Upper lobe of left lung (tissue), 6 donors: Measurements from ENCODE around the gene FOXO1. TPM values are rescaled to one million over a fixed set of nuclear protein-coding genes. Genes with fewer than 3 reads are reported as not detected.

Experiments
- ATAC-seq, 2 donors: fragments of 200-7000 bp; cut with Tn5 transposase; one replicate each; pipeline ENCODE4 v1.9.1; 2022; ENCODE audit warnings: mild to moderate bottlenecking in 2 of 2, moderate library complexity in 2 of 2; ENCODE audit not compliant: low FRiP score in 2 of 2
- DNase-seq, 2 donors: peaks; one replicate each; pipeline ENCODE4 v3.0.0-alpha.2; 2019 to 2020
- H3K27ac ChIP-seq, 4 donors: fragments of 200-600 bp; sonication (generic); one replicate each; pipeline ENCODE4 v1.5.1; 2016 to 2019
- H3K27me3 ChIP-seq, 4 donors: fragments of 200-600 bp; sonication (generic); one replicate each; pipeline ENCODE4 v1.5.1; 2017 to 2019
- H3K36me3 ChIP-seq, 4 donors: fragments of 200-600 bp; sonication (generic); one replicate each; pipeline ENCODE4 v1.5.1; 2016 to 2019
- H3K4me1 ChIP-seq, 4 donors: fragments of 200-600 bp; sonication (generic); one replicate each; pipeline ENCODE4 v1.5.1; 2018 to 2019
- H3K4me3 ChIP-seq, 4 donors: fragments of 200-600 bp; sonication (generic); one replicate each; pipeline ENCODE4 v1.5.1; 2017 to 2019; ENCODE audit warnings: mild to moderate bottlenecking in 2 of 4, moderate library complexity in 1 of 4
- H3K9me3 ChIP-seq, 4 donors: fragments of 200-600 bp; sonication (generic); one replicate each; pipeline ENCODE4 v1.5.1; 2018 to 2019
- EP300 ChIP-seq, 4 donors: sonication (generic); formaldehyde crosslinking; IDR thresholded peaks; one replicate each; pipeline ENCODE4 v1.5.1; 2017; ENCODE audit warnings: antibody characterized with exemption in 4 of 4, control low read depth in 2 of 4
- POLR2A ChIP-seq, 4 donors: fragments of 450-650 bp; IDR thresholded peaks; one replicate each; pipeline ENCODE4 v1.5.1; 2016 to 2017; ENCODE audit warnings: antibody characterized with exemption in 4 of 4, mild to moderate bottlenecking in 2 of 4
- POLR2AphosphoS5 ChIP-seq, 2 donors: sonication (generic); formaldehyde crosslinking; IDR thresholded peaks; one replicate each; pipeline ENCODE4 v1.5.1; 2017; ENCODE audit warnings: antibody characterized with exemption in 2 of 2
- WGBS, 2 donors: methylation state at CpG; one replicate each; pipeline ENCODE4 v1.1.5; 2017 to 2018; 5-methylcytosine and 5-hydroxymethylcytosine counted together
- total RNA-seq, 6 donors: library from RNA; depleted of rRNA in 4 of 6; stranded (reverse); fragments of >200 nt in 4 of 6; gene quantifications; one replicate each; pipeline versions ENCODE4 v1.1.0 to v1.2.1, GENCODE V29; 2016 to 2021
- TF ChIP-seq, protein P1 (sequence below), 6 experiments: fragments of 450-650 bp in 4 of 6; fragments of 200-600 bp in 2 of 6; sonication (generic) in 2 of 6; IDR thresholded peaks; one replicate each; pipeline ENCODE4 v1.5.1; 2016 to 2019; ENCODE audit warnings: antibody characterized with exemption in 6 of 6
- donor health status: DM: no; HTN: no; CAD: no; lungs with moderate emphysema.
- donor health status: DM: no; HTN: yes; CAD: no; lungs with severe emphysema.

The FOXO1 gene
- total RNA-seq, 6 donors from 2014 or later: 23.0 to 36.8 (median 31.2) TPM

GRCh38 chr13:40540328-40541044 lies 126.0 kb downstream of the FOXO1 start:
- 58 to 64% methylated on average over 8 of the region's 8 CpGs for WGBS, 2 donors
- Histone ChIP-seq H3K36me3 (no peaks in the 10 kb centered on the region), H3K4me1 (peaks cover 6 to 18% (median 11%) of the 10 kb centered on the region in 4 donors), H3K27ac (peak overlapping the region in 2 of 4 donors; percentile 20 to 48), H3K9me3 (no peaks in the 10 kb centered on the region), H3K27me3 (no peaks in the 10 kb centered on the region), H3K4me3 (no peak overlapping the region)
- peak in 1 of 2 donors; percentile 65 for ATAC-seq
- no peak for TF ChIP-seq POLR2AphosphoS5 (IDR thresholded peaks at IDR 0.05)
- TF ChIP-seq, protein P1, sequence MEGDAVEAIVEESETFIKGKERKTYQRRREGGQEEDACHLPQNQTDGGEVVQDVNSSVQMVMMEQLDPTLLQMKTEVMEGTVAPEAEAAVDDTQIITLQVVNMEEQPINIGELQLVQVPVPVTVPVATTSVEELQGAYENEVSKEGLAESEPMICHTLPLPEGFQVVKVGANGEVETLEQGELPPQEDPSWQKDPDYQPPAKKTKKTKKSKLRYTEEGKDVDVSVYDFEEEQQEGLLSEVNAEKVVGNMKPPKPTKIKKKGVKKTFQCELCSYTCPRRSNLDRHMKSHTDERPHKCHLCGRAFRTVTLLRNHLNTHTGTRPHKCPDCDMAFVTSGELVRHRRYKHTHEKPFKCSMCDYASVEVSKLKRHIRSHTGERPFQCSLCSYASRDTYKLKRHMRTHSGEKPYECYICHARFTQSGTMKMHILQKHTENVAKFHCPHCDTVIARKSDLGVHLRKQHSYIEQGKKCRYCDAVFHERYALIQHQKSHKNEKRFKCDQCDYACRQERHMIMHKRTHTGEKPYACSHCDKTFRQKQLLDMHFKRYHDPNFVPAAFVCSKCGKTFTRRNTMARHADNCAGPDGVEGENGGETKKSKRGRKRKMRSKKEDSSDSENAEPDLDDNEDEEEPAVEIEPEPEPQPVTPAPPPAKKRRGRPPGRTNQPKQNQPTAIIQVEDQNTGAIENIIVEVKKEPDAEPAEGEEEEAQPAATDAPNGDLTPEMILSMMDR (IDR thresholded peaks at IDR 0.05): no peak
- peak in 1 of 4 donors; percentile 10 for TF ChIP-seq EP300 (IDR thresholded peaks at IDR 0.05)
- no peak for TF ChIP-seq POLR2A (IDR thresholded peaks at IDR 0.05)
- peak in 1 of 2 donors; percentile 50 for DNase-seq

DNA sequence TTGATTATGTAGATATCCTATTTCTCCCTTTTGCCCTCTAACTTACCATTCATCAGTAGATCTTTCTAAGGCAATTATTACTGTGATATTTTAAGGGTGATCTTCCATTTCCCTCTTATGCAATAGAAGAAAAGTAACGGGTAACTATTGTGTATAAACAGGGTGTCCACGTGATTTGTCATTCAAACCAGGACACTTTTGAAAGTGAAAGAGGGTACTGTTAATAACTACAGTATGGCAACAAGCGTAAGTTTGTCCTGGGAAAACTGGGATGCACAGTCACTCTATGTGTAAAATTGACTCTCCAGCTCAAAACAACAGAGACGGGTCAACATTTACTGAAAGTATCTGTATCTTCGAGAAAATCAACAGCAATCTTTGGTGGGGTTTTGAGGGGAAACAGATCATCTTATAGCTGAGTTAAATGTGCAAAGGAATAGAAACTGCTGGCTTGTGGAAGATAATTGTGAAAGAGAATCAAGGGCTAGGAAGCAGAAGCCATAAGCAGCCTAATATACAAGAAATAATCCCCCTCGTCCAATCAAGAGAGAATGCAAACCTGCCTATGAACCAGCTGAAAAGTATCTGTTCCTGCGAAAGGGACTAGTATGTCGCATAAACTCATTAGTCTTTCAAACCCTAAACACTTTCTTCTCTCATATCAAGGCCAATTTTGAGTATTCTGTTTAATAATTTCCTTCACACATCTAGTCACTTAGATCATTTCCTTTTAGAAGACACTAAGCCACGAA lies 126.7 kb downstream of the FOXO1 start:
- ATAC-seq: no peak
- Histone ChIP-seq H3K4me3 (no peak overlapping the region), H3K36me3 (no peaks in the 10 kb centered on the region), H3K4me1 (peaks cover 6 to 18% (median 11%) of the 10 kb centered on the region in 4 donors), H3K27me3 (no peaks in the 10 kb centered on the region), H3K9me3 (no peaks in the 10 kb centered on the region), H3K27ac (peak overlapping the region in 3 of 4 donors; percentile 14 to 48 (median 20))
- TF ChIP-seq, protein P1 (IDR thresholded peaks at IDR 0.05): no peak
- TF ChIP-seq POLR2A (IDR thresholded peaks at IDR 0.05): no peak
- no peak for TF ChIP-seq EP300 (IDR thresholded peaks at IDR 0.05)
- no peak for TF ChIP-seq POLR2AphosphoS5 (IDR thresholded peaks at IDR 0.05)
- no peak for DNase-seq
- 54 to 61% methylated on average over 9 of the region's 9 CpGs for WGBS, 2 donors

DNA sequence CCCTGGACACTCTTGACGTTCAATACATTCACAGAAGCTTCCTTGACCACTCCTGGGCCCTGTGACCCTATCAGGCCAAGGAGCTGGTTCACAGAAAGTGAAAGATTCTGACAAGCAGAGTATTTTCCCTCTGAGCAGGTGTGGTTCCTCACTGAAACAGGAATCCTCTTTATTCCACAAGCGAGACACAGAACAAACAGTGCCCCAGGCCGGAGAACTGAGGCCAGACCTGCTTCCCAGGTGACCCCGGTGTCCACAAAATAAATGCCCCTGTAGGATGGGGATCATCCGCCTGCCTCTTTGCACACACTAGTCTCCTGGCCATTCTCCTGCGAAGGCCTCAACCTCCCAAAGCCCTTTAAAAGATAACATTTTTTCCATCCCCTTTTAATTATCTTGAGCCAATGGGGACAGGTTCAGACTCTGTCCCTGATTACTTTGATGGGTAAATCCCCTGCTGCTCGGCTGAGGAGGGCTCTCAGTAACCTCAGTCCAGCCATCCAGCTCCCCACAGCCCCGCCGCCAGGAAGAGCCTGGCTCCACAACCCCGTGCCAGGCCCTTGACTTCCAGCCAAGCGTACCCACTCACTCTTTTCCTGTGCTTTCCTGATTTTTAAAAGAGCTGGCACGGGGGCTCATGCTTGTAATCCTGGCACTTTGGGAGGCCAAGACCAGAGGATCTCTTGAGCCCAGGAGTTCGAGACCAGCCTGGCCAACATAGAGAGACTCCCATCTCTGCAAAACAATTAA lies 129.1 kb downstream of the FOXO1 start:
- no peak overlapping the region for H3K27ac ChIP-seq
- DNase-seq: no peak

GRCh38 chr13:40536443-40537113 lies 129.9 kb downstream of the FOXO1 start:
- H3K9me3 ChIP-seq: no peaks in the 10 kb centered on the region
- no peak overlapping the region for H3K4me3 ChIP-seq
- ATAC-seq (no peak), DNase-seq (no peak)
- H3K4me1 ChIP-seq: peaks cover 6 to 18% (median 11%) of the 10 kb centered on the region in 4 donors
- H3K36me3 ChIP-seq: no peaks in the 10 kb centered on the region
- no peak overlapping the region for H3K27ac ChIP-seq
- H3K27me3 ChIP-seq: no peaks in the 10 kb centered on the region
- TF ChIP-seq, protein P1 (IDR thresholded peaks at IDR 0.05): no peak
- TF ChIP-seq EP300 (IDR thresholded peaks at IDR 0.05) (no peak), POLR2A (IDR thresholded peaks at IDR 0.05) (no peak), POLR2AphosphoS5 (IDR thresholded peaks at IDR 0.05) (no peak)
- 87 to 97% methylated on average over 6 to 8 of the region's 9 CpGs for WGBS, 2 donors

More for the DNA sequence above, 129.1 kb downstream of the FOXO1 start:
- WGBS, 2 donors: 87 to 89% methylated on average over 13 of the region's 13 CpGs
- Histone ChIP-seq H3K27me3 (no peaks in the 10 kb centered on the region), H3K9me3 (no peaks in the 10 kb centered on the region), H3K4me1 (peaks cover 6 to 18% (median 11%) of the 10 kb centered on the region in 4 donors), H3K4me3 (no peak overlapping the region), H3K36me3 (no peaks in the 10 kb centered on the region)
- no peak for ATAC-seq
- TF ChIP-seq, protein P1 (IDR thresholded peaks at IDR 0.05): no peak
- TF ChIP-seq EP300 (IDR thresholded peaks at IDR 0.05): no peak
- TF ChIP-seq POLR2A (IDR thresholded peaks at IDR 0.05): no peak
- no peak for TF ChIP-seq POLR2AphosphoS5 (IDR thresholded peaks at IDR 0.05)
